ENCODE results near the gene RCSD1. TPM values are rescaled to one million over a fixed set of nuclear protein-coding genes. Genes with fewer than 3 reads are reported as not detected.

The RCSD1 gene
- polyA plus RNA-seq, 1 experiment = not detected

DNA sequence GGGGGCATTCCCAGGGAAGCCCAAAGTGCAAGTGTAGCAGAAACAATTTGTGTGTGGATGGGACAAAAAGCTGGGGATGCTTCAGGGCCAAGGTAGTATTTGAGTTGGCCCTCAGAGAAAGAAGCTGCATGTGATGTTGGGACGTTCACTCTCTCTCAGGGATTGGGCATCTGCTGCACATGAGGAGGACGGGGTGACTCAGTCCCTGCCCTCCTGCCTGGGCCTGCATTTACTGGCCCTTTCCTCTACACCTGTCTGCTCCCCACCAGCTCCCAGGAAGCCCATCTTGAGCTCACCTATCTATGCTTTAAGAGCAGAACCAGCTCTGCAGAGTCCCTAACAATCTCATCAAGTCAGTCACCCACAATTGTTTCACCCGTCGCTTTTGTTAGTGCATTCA lies 68.3 kb downstream of the RCSD1 start:
- no peak overlapping the region for H3K4me3 ChIP-seq (ENCODE audit: low read depth, low read length)
- no peaks in the 10 kb centered on the region for H3K9me3 ChIP-seq (ENCODE audit: control insufficient read depth, insufficient read depth, low read length)
- no peak overlapping the region for H3K27ac ChIP-seq (ENCODE audit: low read depth, low read length)
- CTCF ChIA-PET = interaction anchor here (0.8 to 1.6 kb wide), 3 partner anchors 10 to 478 kb away, joined by 3 to 6 read pairs (median 5); no protein-coding TSS in a partner anchor
- POLR2A ChIA-PET = no interaction called here
- H3K27me3 ChIP-seq (ENCODE audit: control insufficient read depth, insufficient read depth, low read length) = peaks cover 7% of the 10 kb centered on the region
- TF ChIP-seq CTCF (IDR thresholded peaks at IDR 0.05; ENCODE audit: low read depth, low read length) = no peak
- no peak for DNase-seq (ENCODE audit: low read depth, low spot score)

GRCh38 chr1:167701510-167701909 lies 71.5 kb downstream of the RCSD1 start:
- no peak for TF ChIP-seq CTCF (IDR thresholded peaks at IDR 0.05; ENCODE audit: low read depth, low read length)
- ChIA-PET CTCF (interaction anchor here (1.3 kb wide), 1 partner anchor 14 kb away, joined by 6 read pairs; no protein-coding TSS in a partner anchor), POLR2A (no interaction called here)
- Histone ChIP-seq H3K27ac (ENCODE audit: low read depth, low read length) (no peak overlapping the region), H3K27me3 (ENCODE audit: control insufficient read depth, insufficient read depth, low read length) (peaks cover 19% of the 10 kb centered on the region), H3K4me3 (ENCODE audit: low read depth, low read length) (no peak overlapping the region), H3K9me3 (ENCODE audit: control insufficient read depth, insufficient read depth, low read length) (no peaks in the 10 kb centered on the region)
- DNase-seq (ENCODE audit: low read depth, low spot score) = no peak

- Histone ChIP-seq H3K27me3 (ENCODE audit: control insufficient read depth, insufficient read depth, low read length) (peaks cover 24% of the 10 kb centered on the region), H3K27ac (ENCODE audit: low read depth, low read length) (no peak overlapping the region), H3K9me3 (ENCODE audit: control insufficient read depth, insufficient read depth, low read length) (no peaks in the 10 kb centered on the region), H3K4me3 (ENCODE audit: low read depth, low read length) (no peak overlapping the region)
- DNase-seq (ENCODE audit: low read depth, low spot score) = no peak
- ChIA-PET CTCF (interaction anchor here (0.6 to 2.6 kb wide), 3 partner anchors 15 to 145 kb away, joined by 3 to 10 read pairs (median 5); no protein-coding TSS in a partner anchor), POLR2A (no interaction called here)
- TF ChIP-seq CTCF (IDR thresholded peaks at IDR 0.05; ENCODE audit: low read depth, low read length) = no peak
Observed at GRCh38 chr1:167703557-167703956, 73.5 kb downstream of the RCSD1 start.

DNA sequence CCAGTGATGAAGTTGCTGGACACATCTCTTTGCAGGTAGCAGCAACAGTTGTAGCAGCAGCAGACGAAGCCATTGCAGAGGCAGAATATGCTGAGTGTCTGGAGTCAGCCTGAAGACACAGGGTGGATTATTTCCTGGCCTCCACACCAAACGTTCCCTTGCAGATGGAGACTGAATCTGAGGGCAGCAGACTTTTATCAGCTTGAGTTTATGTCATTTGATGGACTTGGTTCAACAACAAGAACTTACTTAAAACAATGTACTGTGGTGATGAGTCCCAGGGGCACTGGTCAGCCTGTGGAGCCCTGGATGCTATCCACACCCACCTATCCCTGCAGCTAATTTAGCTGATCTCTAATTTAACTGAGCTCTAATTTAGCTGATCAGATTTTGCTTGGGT lies 74.7 kb downstream of the RCSD1 start:
- Histone ChIP-seq H3K27me3 (ENCODE audit: control insufficient read depth, insufficient read depth, low read length) (peaks cover 28% of the 10 kb centered on the region), H3K27ac (ENCODE audit: low read depth, low read length) (no peak overlapping the region), H3K4me3 (ENCODE audit: low read depth, low read length) (no peak overlapping the region), H3K9me3 (ENCODE audit: control insufficient read depth, insufficient read depth, low read length) (no peaks in the 10 kb centered on the region)
- POLR2A ChIA-PET = no interaction called here
- no peak for TF ChIP-seq CTCF (IDR thresholded peaks at IDR 0.05; ENCODE audit: low read depth, low read length)
- DNase-seq (ENCODE audit: low read depth, low spot score) = no peak
- CTCF ChIA-PET = interaction anchor here (1.1 to 2.6 kb wide), 2 partner anchors 14 to 17 kb away, joined by 4 to 10 read pairs; no protein-coding TSS in a partner anchor

DNA sequence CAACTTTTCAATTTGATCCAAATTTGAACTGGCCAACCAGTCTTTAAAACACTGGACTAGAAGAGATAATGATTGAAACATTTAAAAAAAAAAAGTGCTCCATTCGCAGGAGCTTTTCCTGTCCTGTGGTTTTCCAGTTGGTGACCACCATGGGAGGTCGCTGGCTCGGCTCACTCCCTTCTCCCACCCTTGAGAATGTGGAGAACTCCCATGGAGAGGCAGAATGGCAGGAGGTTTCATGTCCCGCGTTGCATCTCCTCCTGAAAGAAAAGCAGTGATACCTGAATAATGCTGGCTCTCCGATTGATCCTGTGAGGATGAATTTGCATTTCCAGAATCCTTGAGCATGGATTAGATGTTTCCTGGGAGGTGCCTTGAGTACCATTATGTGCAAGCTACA lies 75.2 kb downstream of the RCSD1 start:
- POLR2A ChIA-PET = no interaction called here
- TF ChIP-seq CTCF (IDR thresholded peaks at IDR 0.05; ENCODE audit: low read depth, low read length) = no peak
- CTCF ChIA-PET = interaction anchor here (2.6 kb wide), 1 partner anchor 17 kb away, joined by 10 read pairs; no protein-coding TSS in a partner anchor

More for the DNA sequence above, 75.2 kb downstream of the RCSD1 start:
- H3K27ac ChIP-seq (ENCODE audit: low read depth, low read length) = no peak overlapping the region
- DNase-seq (ENCODE audit: low read depth, low spot score) = no peak
- H3K4me3 ChIP-seq (ENCODE audit: low read depth, low read length) = no peak overlapping the region
- H3K27me3 ChIP-seq (ENCODE audit: control insufficient read depth, insufficient read depth, low read length) = peaks cover 28% of the 10 kb centered on the region
- no peaks in the 10 kb centered on the region for H3K9me3 ChIP-seq (ENCODE audit: control insufficient read depth, insufficient read depth, low read length)

Measured in AG04450 (cell line).